HG02571 (cell line): ENCODE data around the gene PIRT.

Experiments
- ATAC-seq: cut with Tn5 transposase; IDR thresholded peaks from one replicate; pipeline ENCODE4 v1.9.1; 2021; ENCODE audit warnings: mild to moderate bottlenecking, moderate library complexity; ENCODE audit not compliant: unreplicated experiment

PIRT gene

GRCh38 chr17:10821770-10822169 is 16.1 kb downstream of the PIRT start:
- ATAC-seq: no peak

- ATAC-seq: no peak
Observed at GRCh38 chr17:10821054-10821453, 16.8 kb downstream of the PIRT start.

- no peak for ATAC-seq
Observed at GRCh38 chr17:10815319-10815718, 22.6 kb downstream of the PIRT start.

- ATAC-seq: no peak
Observed at GRCh38 chr17:10814075-10814474, 23.8 kb downstream of the PIRT start.

GRCh38 chr17:10812674-10813073 is 25.2 kb downstream of the PIRT start:
- no peak for ATAC-seq

- ATAC-seq: no peak
Observed at GRCh38 chr17:10809605-10810004, 28.3 kb downstream of the PIRT start.

GRCh38 chr17:10807704-10808128 is 30.2 kb downstream of the PIRT start:
- no peak for ATAC-seq

GRCh38 chr17:10806545-10807262 is 31.2 kb downstream of the PIRT start:
- no peak for ATAC-seq

- no peak for ATAC-seq
Observed at GRCh38 chr17:10805911-10806310, 32.0 kb downstream of the PIRT start.

GRCh38 chr17:10804546-10804945 is 33.3 kb downstream of the PIRT start:
- ATAC-seq: no peak

GRCh38 chr17:10803830-10804475 is 33.9 kb downstream of the PIRT start, which contains the start of gene TMEM238L:
TSS of gene TMEM238L (minus strand) at chr17:10804099. CDS start at chr17:10803963, 136 bp downstream.
- no peak for ATAC-seq

GRCh38 chr17:10803350-10803749 is 34.5 kb downstream of the PIRT start:
- ATAC-seq: no peak

- no peak for ATAC-seq
Observed at GRCh38 chr17:10802496-10803284, 35.2 kb downstream of the PIRT start.

GRCh38 chr17:10799407-10799806 is 38.5 kb downstream of the PIRT start:
- no peak for ATAC-seq

- ATAC-seq: no peak
Observed at GRCh38 chr17:10798910-10799309, 39.0 kb downstream of the PIRT start.

- no peak for ATAC-seq
Observed at GRCh38 chr17:10798332-10798749, 39.5 kb downstream of the PIRT start.

- no peak for ATAC-seq
Observed at GRCh38 chr17:10797476-10798328, 40.2 kb downstream of the PIRT start.

- no peak for ATAC-seq
Observed at GRCh38 chr17:10793816-10794215, 44.1 kb downstream of the PIRT start.

- no peak for ATAC-seq
Observed at GRCh38 chr17:10793256-10793655, 44.6 kb downstream of the PIRT start.

GRCh38 chr17:10792151-10792550 is 45.7 kb downstream of the PIRT start:
- ATAC-seq: no peak
